GM19193 (cell line): ENCODE data around the gene BCAP31.

Experiments used
- POLR2A ChIP-seq: IDR thresholded peaks from 4 replicates; pipeline ENCODE4 v1.6.1; 2011; ENCODE audit not compliant: insufficient read depth, insufficient read length; ENCODE audit errors: extremely low read depth

The BCAP31 gene

DNA sequence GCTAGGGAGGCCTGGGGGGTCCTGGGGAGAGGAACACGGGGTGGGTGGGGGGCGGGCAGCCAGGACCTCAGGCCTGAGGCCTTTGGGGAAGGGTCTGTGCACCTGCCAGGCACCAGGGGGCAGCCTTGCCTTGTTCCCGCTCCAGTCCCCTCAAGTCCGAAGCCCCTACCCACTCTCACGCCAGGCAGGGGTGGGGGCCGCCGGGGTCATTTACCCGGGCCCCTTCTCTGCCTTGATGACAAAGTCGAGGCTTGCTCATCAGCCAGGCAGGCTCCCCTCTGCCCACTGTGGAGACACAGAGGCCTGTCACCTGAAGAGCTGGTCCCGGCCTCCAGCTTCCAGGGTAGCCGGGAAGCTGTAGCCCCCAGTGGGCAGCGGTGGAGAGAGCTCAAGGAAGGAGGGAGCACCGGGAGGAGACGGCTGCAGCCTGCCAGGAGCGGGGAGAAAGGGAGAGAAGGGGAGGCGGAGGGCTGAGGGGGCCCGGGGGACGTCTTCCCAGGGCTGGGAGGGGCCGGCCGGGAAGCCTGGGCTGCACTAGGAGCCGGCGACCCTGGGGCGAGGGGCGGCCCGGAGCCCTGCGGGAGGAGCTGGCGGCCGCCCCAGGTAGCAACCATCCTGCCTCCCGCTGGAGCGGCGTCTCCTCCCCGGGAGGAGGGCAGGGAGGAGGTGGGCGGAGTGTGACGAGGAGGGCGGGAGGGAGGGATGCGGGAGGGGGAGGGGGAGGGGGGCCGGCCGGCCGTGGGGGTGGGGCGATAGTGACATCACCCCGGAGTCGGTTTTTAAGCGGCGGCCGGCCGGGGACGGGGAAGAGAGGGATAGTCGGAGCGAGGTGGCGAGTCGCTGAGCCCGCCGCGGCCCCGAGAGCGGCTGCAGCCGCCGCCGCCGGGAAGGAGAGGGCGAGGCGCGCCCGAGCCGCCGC, 36.8 kb downstream of the BCAP31 start, which contains the start of gene SLC6A8:
TSS of gene SLC6A8 (plus strand) at position 806 of the 919 bp plus-strand sequence. CDS start 649 bp downstream, outside the sequence.
- no peak for TF ChIP-seq POLR2A

DNA sequence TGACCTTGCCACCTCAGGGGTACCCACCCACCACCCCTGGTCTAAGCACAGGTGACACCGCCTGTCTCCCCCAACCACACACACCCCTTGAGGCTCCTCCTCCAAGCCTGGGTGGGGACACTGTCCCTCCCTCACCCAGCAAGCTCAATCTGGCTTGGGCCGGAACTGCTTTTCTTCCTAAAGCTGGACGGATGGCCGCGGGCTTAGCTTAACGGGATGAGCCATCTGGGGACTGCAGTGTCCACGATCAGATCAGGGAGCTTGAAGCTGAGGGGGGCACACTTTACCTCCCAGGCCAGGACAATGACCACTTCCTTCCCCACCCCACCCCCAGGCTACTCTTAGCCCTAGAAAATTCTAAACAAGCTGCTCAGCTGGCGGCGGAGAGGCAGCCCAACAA, 37.5 kb downstream of the BCAP31 start:
- TF ChIP-seq POLR2A = no peak

DNA sequence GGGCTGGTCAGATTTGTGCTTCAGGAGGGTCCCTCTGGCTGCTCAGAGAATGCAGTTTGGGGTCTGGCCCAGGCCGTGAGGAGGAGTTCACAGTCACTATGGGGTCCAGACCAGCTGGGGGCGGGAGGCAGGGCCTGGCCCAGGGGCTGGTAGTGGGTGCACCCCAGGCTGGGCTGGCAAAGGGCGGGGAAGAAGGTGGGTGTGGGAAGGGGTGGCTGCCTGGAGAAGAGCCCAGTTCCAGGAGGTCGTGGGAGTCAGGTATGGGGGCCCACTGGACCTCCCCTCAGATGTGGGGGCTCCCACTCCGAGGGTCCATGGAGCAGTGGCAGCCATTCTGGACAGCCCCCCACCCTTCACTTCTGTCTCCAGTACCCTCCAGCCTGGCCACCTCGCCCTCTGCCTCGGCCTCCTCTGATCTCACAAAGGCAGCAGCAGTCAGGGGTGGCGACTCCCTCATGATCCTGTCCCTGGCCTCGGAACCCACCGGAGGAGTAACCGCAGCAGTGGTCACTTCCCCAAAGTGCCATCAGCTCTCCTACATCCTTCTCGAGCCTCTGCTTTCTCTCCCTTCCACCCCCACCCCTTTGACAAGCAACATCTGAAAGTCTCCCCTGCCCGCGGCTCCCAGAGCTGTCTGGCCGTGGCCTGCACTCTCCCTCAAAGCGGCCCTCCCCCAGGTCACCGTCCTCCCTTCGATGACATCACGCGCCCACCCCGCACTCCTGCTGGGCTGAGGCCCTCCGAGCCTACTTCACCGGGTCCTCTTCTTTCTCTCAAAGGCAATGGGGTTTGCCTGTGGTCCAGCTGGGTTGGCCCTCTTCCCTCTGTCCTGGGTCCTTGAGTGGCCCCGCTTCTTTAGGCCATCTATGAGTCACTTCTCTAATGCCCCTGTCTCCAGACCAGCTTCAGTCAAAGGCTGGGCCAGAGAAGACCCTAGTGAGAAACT, 38.2 kb downstream of the BCAP31 start:
- TF ChIP-seq POLR2A = no peak

DNA sequence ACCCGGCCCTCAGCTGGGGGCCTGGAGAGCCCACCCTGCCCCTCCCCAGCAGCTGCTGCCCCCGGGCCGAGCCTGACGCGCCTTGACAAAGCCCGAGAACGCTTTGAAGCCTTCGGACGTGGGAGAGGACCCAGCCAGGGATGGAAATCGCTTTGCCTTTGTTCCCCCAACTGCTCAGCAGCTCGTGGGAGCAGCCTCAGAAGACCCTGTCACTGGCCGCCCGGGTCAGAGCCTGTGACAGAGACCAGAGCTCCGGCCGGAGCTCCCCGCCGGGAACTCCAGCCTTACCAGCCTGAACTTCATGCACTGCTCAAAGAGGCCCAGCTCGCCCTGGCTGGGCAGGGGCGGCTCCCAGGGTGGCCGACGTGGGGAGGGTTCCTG, 39.0 kb downstream of the BCAP31 start:
- no peak for TF ChIP-seq POLR2A

DNA sequence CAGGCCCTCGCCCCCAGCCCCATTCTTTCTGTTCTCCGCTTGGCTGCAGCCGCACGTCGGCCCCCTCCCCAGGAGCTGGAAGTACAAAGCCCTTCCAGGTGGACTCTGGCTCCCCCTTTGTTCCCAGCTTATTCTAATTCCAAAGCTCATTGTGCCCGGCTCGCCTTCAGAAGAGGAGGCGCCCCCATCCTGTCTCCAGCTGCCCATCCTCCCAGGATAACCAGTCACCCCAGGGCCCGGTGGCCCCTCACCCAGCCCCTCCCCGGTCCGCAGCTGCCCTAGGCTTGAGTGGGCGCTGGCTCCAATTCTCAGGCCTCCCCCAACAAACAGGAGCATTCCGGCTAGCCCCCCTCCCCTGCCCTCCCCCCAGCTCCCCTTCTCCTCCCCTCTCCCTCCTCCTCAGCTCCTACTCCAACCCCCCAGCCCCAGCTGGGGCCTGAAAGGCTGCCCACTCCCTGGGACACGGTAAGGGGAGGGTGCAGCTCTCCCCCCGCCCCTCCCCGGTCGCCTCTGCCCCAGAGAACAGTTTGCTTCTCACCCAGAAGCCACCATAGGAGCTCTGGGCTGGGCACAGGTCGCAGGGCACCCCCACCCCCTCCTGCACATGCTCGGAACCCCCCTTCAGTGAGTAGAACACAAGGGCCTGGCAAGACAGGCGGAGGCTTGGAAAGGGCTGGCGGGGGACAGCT, 39.6 kb downstream of the BCAP31 start:
- TF ChIP-seq POLR2A = no peak

DNA sequence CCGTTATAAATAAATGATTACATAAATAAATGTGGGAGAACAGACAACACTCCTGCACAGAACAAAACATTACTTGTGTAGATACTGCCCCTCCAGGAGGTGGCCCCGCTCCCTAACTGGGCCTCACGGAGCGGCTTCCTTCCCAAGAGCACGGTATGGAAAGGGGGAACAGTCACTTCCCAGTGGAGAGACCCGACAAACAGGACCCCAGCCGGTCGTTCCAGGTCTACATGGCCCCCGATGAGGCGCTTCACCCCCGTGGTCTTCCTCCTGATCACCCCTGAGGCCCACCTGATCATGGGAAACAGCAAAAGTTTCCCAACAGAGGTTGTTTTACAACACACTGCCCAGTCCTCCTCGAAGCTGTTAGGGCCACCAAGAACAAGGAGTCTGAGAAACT, 43.0 kb downstream of the BCAP31 start:
- no peak for TF ChIP-seq POLR2A

DNA sequence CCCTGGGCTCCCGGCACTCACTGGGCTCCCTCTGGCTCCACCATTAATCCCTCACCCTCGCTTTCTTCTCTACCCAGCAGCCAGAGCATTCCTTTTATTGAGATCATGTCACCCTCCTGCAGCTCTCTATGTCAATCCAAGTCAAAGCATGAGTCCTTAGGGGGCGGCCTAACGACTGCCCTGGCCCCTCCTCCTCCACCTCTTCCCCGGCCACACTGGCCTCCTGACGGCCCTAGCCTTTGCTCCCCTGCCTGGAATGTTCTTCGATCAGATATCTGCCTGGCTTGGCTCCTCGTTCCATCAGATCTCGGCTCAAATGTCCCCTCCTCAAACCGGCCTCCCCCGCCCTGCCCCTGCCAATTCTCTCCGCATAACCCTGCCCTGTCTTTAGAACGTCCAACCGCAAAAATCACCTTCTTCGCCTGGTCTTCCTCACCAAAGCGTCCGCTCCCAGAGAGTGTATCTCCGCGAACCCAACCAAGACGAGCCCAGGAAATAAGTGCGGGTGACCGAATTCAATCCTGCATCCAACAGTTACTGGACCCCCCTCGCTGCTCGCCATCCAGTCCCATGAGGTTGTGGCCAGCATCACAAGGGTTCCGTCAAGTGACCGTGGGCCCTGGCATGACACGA, 49.9 kb downstream of the BCAP31 start:
- no peak for TF ChIP-seq POLR2A

DNA sequence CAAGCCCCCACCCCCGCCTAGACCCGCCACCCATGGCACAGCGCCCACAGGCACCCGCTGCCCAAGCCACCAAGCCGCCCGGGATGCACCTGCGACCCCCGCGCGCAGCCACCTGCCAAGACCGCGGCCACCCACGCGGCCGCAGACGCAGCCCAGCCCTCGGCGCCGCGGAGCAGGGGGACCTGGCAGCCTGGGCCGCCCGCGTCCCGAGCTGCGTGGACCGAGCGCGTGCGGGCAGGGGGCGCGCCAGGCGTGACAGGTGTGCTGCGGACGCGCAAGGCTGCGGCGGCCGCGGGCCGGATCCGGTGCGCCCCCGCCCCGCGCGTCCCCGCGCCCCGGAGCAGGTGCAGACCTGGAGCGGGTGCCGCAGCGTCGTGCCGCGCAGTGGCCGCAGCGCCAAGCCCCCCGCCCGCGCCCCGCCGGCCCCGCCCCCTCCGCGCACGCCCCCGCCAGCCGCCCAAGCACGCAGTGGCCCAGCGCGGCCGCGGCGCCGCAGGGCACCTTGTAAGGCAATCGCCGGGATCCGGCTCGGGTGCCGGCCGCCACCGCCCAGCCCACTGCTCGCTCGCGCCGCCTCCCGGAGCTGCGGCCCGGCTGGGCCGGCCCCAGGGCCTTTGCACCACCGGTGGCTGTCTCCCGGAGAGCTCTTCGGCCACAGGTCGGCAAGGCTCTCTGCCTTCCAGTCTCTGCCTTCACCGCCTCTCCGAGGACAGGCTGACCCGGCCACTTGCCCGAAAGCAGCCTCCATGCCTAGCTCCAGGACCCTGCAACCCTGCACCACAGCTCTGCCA, 50.6 kb downstream of the BCAP31 start, which contains the start of gene PNCK:
TSS of gene PNCK (minus strand) at position 386 of the 791 bp plus-strand sequence. CDS start 737 bp downstream, outside the sequence.
- no peak for TF ChIP-seq POLR2A

DNA sequence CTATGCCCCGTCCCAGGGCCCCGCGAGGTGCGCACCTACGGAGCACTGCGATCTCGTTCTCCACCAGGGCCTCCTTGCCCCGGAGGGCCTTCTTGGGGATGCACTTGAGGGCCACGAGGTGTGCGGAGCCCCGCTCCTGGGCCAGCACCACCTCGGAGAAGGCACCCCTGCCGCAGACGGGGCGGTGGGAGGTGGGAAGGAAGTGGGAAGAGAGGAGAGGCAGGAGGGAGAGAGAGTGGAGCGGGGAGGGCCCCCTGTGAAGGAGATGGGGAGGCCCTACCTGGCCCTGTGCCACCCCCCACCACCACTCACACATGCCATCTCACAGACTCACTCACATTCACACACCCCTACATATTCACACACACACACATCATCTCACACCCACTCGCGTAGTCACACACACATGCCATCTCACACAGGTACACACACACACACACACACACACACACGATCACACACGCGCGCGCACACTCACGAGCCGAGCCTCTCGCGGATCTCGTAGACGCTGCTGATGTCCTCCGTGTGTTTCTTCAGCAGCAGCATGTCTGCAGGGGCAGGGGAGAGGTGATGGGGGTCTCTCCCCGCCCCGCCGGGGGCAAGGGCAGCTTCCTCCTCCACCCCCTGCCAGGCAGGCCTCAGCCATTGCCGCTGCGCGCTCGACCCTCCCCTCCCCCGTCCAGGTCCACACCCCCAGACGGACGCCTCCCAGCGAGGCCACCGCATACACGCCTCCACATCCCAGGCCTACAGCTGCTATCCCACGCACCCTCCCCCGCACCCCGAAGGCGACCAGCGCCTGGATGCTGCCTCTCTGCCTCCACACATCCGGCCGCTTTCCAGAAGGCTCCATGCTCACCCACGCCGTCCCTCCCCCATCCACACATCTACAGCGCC, 51.4 kb downstream of the BCAP31 start:
- no peak for TF ChIP-seq POLR2A

DNA sequence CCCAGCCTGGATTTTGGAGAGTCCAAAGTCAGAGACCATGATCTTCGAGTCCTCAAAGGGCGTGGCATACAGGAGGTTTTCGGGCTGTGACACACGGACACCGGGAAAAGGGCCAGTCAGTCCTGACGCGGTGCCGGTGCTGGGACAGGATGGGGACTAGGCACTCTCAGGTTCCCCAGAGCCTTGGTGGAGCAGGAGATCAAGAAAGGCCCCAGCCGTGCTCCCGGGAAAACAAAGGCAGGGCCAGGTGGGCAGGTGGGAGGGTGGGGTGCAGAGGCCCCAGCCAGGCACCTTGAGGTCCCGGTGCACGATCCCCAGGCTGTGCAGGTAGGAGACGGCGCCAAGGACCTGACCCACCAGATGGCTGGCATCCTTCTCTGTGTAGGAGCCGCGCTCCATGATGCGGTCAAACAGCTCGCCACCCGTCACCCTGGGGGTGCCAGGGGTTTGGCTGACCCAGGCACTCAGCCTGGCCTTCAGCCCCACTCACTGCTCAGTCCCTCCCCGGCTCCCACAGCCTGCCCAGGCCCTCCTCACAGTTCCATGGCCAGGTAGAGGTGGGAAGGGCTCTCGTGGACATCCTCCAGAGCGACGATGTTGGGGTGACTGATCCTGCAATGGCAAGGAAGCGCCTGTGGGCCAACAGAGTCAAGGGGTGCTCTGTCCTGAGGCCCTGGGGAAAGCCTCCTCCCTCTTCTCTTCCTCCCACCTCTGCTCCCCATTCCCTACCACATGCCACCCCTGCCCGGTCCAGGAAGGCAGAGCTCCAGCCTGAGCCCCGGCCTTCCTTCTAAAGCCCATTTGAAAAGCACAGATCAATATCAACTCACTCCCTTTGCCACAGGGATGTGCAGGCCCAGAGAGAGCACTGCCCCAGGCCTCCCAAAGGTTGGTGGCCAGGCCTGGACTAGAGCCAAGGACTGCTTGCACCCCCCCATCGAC, 52.3 kb downstream of the BCAP31 start:
- no peak for TF ChIP-seq POLR2A

DNA sequence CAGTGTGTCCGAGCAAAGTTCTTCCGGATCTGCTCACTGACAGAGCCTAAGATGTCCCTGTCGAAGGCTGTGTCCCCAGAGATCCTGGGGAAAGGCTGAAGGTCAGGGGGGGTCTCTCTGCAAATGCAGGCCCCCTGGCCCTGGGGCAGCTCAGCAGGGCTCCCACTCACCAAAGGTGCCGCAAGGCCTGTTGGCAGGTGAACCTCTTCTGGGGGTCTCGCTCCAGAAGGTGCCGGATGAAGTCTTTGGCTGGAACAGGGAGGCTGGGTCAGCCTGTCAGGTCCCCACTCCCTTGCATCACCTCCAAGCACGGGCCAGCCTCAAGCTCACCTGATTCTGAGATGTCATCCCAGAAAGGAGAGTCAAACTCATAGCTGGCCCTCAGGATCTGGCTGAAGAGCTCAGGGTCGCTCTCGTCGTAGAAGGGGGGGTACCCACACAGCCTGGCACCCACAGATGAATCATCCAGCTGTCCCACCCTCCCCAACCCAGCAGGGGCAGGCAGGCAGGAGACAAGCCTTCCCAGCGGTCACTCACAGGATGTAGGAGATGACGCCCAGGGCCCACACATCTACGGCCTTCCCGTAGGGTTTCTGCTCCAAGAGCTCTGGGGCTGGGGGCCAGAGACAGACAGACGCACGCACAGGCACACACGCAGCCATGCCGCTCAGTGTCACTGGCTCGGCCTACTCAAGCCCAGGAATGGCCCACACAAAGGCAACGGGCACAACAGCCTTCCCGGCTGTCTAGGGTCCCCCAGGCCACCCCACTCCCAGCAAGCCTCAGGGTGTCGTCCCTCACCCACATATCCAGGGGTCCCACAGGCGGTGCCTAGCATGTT, 53.2 kb downstream of the BCAP31 start:
- TF ChIP-seq POLR2A = no peak
